Neural cell (in vitro differentiated cells): ENCODE results near the gene SLC6A19. TPM values are rescaled to one million over a fixed set of nuclear protein-coding genes. Genes with fewer than 3 reads are reported as not detected.

Source experiments
- H2AFZ ChIP-seq: fragments of 200-600, 300-800 bp; sonication (generic), shearing (Covaris generic); 2 replicates; pipeline ENCODE4 v1.6.0; 2014; ENCODE audit warnings: low read depth, mild to moderate bottlenecking, antibody characterized with exemption, low read length, moderate library complexity
- H3F3A ChIP-seq: fragments of 200-600 bp; shearing (Covaris generic); 2 replicates; pipeline ENCODE4 v1.6.1; 2016; ENCODE audit warnings: mild to moderate bottlenecking, moderate library complexity, mixed read lengths, antibody characterized with exemption, low read length; ENCODE audit not compliant: insufficient read depth, poor library complexity, severe bottlenecking
- H3K27ac ChIP-seq: fragments of 200-600, 300-800 bp; sonication (generic), shearing (Covaris generic); 2 replicates; pipeline ENCODE4 v1.5.1; 2014; ENCODE audit warnings: mild to moderate bottlenecking, low read length, moderate library complexity
- H3K27me3 ChIP-seq: fragments of 300-800, 200-600 bp; sonication (generic), shearing (Covaris generic); 2 replicates; pipeline ENCODE4 v1.6.0; 2014; ENCODE audit warnings: mild to moderate bottlenecking, low read depth, low read length, moderate library complexity; ENCODE audit not compliant: insufficient read depth
- H3K36me3 ChIP-seq: fragments of 300-800, 200-600 bp; sonication (generic), shearing (Covaris generic); 2 replicates; pipeline ENCODE4 v1.5.1; 2014; ENCODE audit warnings: mild to moderate bottlenecking, antibody characterized with exemption, low read length, moderate library complexity; ENCODE audit not compliant: insufficient read depth
- H3K4me2 ChIP-seq: fragments of 300-800, 200-600 bp; sonication (generic), shearing (Covaris generic); 2 replicates; pipeline ENCODE4 v1.6.0; 2014; ENCODE audit warnings: mild to moderate bottlenecking, low read length
- H3K4me3 ChIP-seq: fragments of 300-800, 200-600 bp; sonication (generic), shearing (Covaris generic); 2 replicates; pipeline ENCODE4 v1.5.1; 2014; ENCODE audit warnings: mild to moderate bottlenecking, low read length, moderate library complexity
- H3K79me2 ChIP-seq: fragments of 200-600 bp; shearing (Covaris generic); replicated peaks from 2 replicates; pipeline ENCODE4 v1.6.0; 2014; ENCODE audit warnings: mild to moderate bottlenecking, low read length, moderate library complexity; ENCODE audit not compliant: insufficient read depth
- H3K9ac ChIP-seq: fragments of 300-800, 200-600 bp; sonication (generic), shearing (Covaris generic); 2 replicates; pipeline ENCODE4 v1.6.1; 2016; ENCODE audit warnings: mild to moderate bottlenecking, low read length, mixed read lengths
- H3K9me2 ChIP-seq: fragments of 200-600 bp; shearing (Covaris generic); 2 replicates; pipeline ENCODE4 v1.6.1; 2016; ENCODE audit warnings: mild to moderate bottlenecking, low read length, mixed read lengths; ENCODE audit not compliant: insufficient read depth
- H3K9me3 ChIP-seq: fragments of 200-600, 300-800 bp; sonication (generic), shearing (Covaris generic); 2 replicates; pipeline ENCODE4 v1.6.1; 2016; ENCODE audit warnings: mild to moderate bottlenecking, mixed run types, low read length, moderate library complexity, mixed read lengths
- H4K20me1 ChIP-seq: fragments of 200-600 bp; shearing (Covaris generic); 2 replicates; pipeline ENCODE4 v1.6.1; 2016; ENCODE audit warnings: mild to moderate bottlenecking, mixed run types; ENCODE audit not compliant: insufficient read depth
- EP300 ChIP-seq: fragments of 450-650 bp; conservative IDR thresholded peaks from 2 replicates; pipeline ENCODE4 v1.6.1; 2014; ENCODE audit warnings: antibody characterized with exemption, mild to moderate bottlenecking, moderate library complexity; ENCODE audit not compliant: poor library complexity, severe bottlenecking
- EZH2 ChIP-seq: fragments of 200-600, 300-800 bp; shearing (Covaris generic), sonication (generic); IDR thresholded peaks from 2 replicates; pipeline ENCODE4 v1.6.1; 2014; ENCODE audit warnings: antibody characterized with exemption, low read length, borderline replicate concordance, mild to moderate bottlenecking; ENCODE audit not compliant: insufficient read depth, poor library complexity, severe bottlenecking
- MXI1 ChIP-seq: fragments of 450-650 bp; conservative IDR thresholded peaks from 2 replicates; pipeline ENCODE4 v1.6.1; 2014; ENCODE audit warnings: antibody characterized with exemption, mild to moderate bottlenecking; ENCODE audit not compliant: poor library complexity, severe bottlenecking
- POLR2AphosphoS5 ChIP-seq: IDR thresholded peaks from 2 replicates; pipeline ENCODE4 v1.6.1; 2012
- RAD21 ChIP-seq: fragments of 450-650 bp; conservative IDR thresholded peaks from 2 replicates; pipeline ENCODE4 v1.6.1; 2014; ENCODE audit warnings: antibody characterized with exemption, mild to moderate bottlenecking, moderate library complexity
- REST ChIP-seq: IDR thresholded peaks from 2 replicates; pipeline ENCODE4 v1.6.1; 2012; ENCODE audit warnings: borderline replicate concordance
- SMC3 ChIP-seq: fragments of 450-650 bp; conservative IDR thresholded peaks from 2 replicates; pipeline ENCODE4 v1.6.1; 2014; ENCODE audit warnings: antibody characterized with exemption, mild to moderate bottlenecking, moderate library complexity; ENCODE audit not compliant: poor library complexity
- TAF1 ChIP-seq: IDR thresholded peaks from 2 replicates; pipeline ENCODE4 v1.6.1; 2012; ENCODE audit warnings: low read depth
- polyA plus RNA-seq: library from polyadenylated mRNA; depleted of rRNA; stranded (reverse); fragments of >200 nt; gene quantifications from 2 replicates; pipeline ENCODE4 v1.2.3, GENCODE V29; 2014
- TF ChIP-seq, protein P1 (sequence below): fragments of 450-650 bp; IDR thresholded peaks from 2 replicates; pipeline ENCODE4 v1.5.1; 2014; ENCODE audit warnings: antibody characterized with exemption, mild to moderate bottlenecking, moderate library complexity; ENCODE audit not compliant: poor library complexity, severe bottlenecking

The SLC6A19 gene
- polyA plus RNA-seq, 1 donor from 2014 or later = not detected

GRCh38 chr5:1171340-1171941 lies 30.0 kb upstream of the SLC6A19 start:
- Histone ChIP-seq H3K9me3 (no peaks in the 10 kb centered on the region), H3K4me3 (no peak overlapping the region), H3K27me3 (no peaks in the 10 kb centered on the region), H2AFZ (no peak overlapping the region), H3K9ac (no peak overlapping the region), H3F3A (no peaks in the 10 kb centered on the region), H3K79me2 (no peaks in the 10 kb centered on the region), H3K27ac (no peak overlapping the region), H3K9me2 (no peaks in the 10 kb centered on the region), H4K20me1 (no peaks in the 10 kb centered on the region), H3K4me2 (no peak overlapping the region), H3K36me3 (no peaks in the 10 kb centered on the region)
- TF ChIP-seq REST (no peak), EP300 (no peak), TAF1 (no peak), EZH2 (no peak), SMC3 (no peak), MXI1 (no peak)
- TF ChIP-seq, protein P1, sequence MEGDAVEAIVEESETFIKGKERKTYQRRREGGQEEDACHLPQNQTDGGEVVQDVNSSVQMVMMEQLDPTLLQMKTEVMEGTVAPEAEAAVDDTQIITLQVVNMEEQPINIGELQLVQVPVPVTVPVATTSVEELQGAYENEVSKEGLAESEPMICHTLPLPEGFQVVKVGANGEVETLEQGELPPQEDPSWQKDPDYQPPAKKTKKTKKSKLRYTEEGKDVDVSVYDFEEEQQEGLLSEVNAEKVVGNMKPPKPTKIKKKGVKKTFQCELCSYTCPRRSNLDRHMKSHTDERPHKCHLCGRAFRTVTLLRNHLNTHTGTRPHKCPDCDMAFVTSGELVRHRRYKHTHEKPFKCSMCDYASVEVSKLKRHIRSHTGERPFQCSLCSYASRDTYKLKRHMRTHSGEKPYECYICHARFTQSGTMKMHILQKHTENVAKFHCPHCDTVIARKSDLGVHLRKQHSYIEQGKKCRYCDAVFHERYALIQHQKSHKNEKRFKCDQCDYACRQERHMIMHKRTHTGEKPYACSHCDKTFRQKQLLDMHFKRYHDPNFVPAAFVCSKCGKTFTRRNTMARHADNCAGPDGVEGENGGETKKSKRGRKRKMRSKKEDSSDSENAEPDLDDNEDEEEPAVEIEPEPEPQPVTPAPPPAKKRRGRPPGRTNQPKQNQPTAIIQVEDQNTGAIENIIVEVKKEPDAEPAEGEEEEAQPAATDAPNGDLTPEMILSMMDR = no peak

- H3F3A ChIP-seq = no peaks in the 10 kb centered on the region
- no peak overlapping the region for H3K4me3 ChIP-seq
- no peaks in the 10 kb centered on the region for H3K27me3 ChIP-seq
- no peak overlapping the region for H3K4me2 ChIP-seq
- no peak overlapping the region for H3K9ac ChIP-seq
- H3K27ac ChIP-seq = no peak overlapping the region
- H3K36me3 ChIP-seq = no peaks in the 10 kb centered on the region
- H4K20me1 ChIP-seq = no peaks in the 10 kb centered on the region
- H3K9me2 ChIP-seq = no peaks in the 10 kb centered on the region
- no peaks in the 10 kb centered on the region for H3K9me3 ChIP-seq
- no peak overlapping the region for H2AFZ ChIP-seq
- H3K79me2 ChIP-seq = no peaks in the 10 kb centered on the region
- no peak for TF ChIP-seq EP300
- TF ChIP-seq, protein P1 = no peak
- TF ChIP-seq MXI1 = no peak
- TF ChIP-seq REST = no peak
- no peak for TF ChIP-seq POLR2AphosphoS5
- TF ChIP-seq SMC3 = no peak
- TF ChIP-seq TAF1 = no peak
- no peak for TF ChIP-seq EZH2
- TF ChIP-seq RAD21 = no peak
These were observed 29.3 kb upstream of the SLC6A19 start for GRCh38 chr5:1172007-1172581.
